ENCODE results near the gene OSGIN1.

The OSGIN1 gene

GRCh38 chr16:83967838-83968305, 14.8 kb downstream of the OSGIN1 start, which contains the start of gene NECAB2:
Gene NECAB2 (plus strand): TSS chr16:83968244. CDS start chr16:83968649, 405 bp downstream.
- no peaks in the 10 kb centered on the region for H4K20me1 ChIP-seq (ENCODE audit: insufficient read depth, low read length)
- H3K9ac ChIP-seq (ENCODE audit: low read length): no peak within 1 kb of the TSS
- no peaks in the 10 kb centered on the region for H3K79me2 ChIP-seq (ENCODE audit: low read length)
- no peak within 1 kb of the TSS for H2AFZ ChIP-seq (ENCODE audit: low read depth, low read length)
- H3K36me3 ChIP-seq (replicated peaks; ENCODE audit: low read depth, low read length): no peaks in the 10 kb centered on the region
- no peak within 1 kb of the TSS for H3K4me2 ChIP-seq (ENCODE audit: low read length)
- no peak within 1 kb of the TSS for H3K27ac ChIP-seq (ENCODE audit: low read length)
- no peak within 1 kb of the TSS for H3K4me3 ChIP-seq (ENCODE audit: low read length)
- H3K4me1 ChIP-seq (ENCODE audit: low read length): no peaks in the 10 kb centered on the region
- H3K9me3 ChIP-seq (ENCODE audit: insufficient read depth, low read length): no peaks in the 10 kb centered on the region
- H3K27me3 ChIP-seq (ENCODE audit: low read depth, low read length): no peaks in the 10 kb centered on the region
- TF ChIP-seq CTCF (IDR thresholded peaks at IDR 0.05; ENCODE audit: low read depth, low read length) (no peak), EZH2phosphoT487 (IDR thresholded peaks at IDR 0.05; ENCODE audit: low read depth) (no peak)

- Histone ChIP-seq H3K79me2 (ENCODE audit: low read length) (no peaks in the 10 kb centered on the region), H2AFZ (ENCODE audit: low read depth, low read length) (no peak overlapping the region), H3K27me3 (ENCODE audit: low read depth, low read length) (no peaks in the 10 kb centered on the region), H3K36me3 (replicated peaks; ENCODE audit: low read depth, low read length) (no peaks in the 10 kb centered on the region), H3K27ac (ENCODE audit: low read length) (no peak overlapping the region), H3K4me1 (ENCODE audit: low read length) (no peaks in the 10 kb centered on the region), H4K20me1 (ENCODE audit: insufficient read depth, low read length) (no peaks in the 10 kb centered on the region), H3K9me3 (ENCODE audit: insufficient read depth, low read length) (no peaks in the 10 kb centered on the region), H3K4me2 (ENCODE audit: low read length) (no peak overlapping the region), H3K4me3 (ENCODE audit: low read length) (no peak overlapping the region), H3K9ac (ENCODE audit: low read length) (no peak overlapping the region)
- TF ChIP-seq EZH2phosphoT487 (IDR thresholded peaks at IDR 0.05; ENCODE audit: low read depth) (no peak), CTCF (IDR thresholded peaks at IDR 0.05; ENCODE audit: low read depth, low read length) (no peak)
Observed at GRCh38 chr16:83968306-83968851, 15.3 kb downstream of the OSGIN1 start.

GRCh38 chr16:83968891-83969649, 16.0 kb downstream of the OSGIN1 start:
- H3K27me3 ChIP-seq (ENCODE audit: low read depth, low read length): no peaks in the 10 kb centered on the region
- no peaks in the 10 kb centered on the region for H3K4me1 ChIP-seq (ENCODE audit: low read length)
- no peaks in the 10 kb centered on the region for H3K36me3 ChIP-seq (replicated peaks; ENCODE audit: low read depth, low read length)
- no peaks in the 10 kb centered on the region for H4K20me1 ChIP-seq (ENCODE audit: insufficient read depth, low read length)
- H3K79me2 ChIP-seq (ENCODE audit: low read length): no peaks in the 10 kb centered on the region
- no peak overlapping the region for H3K4me2 ChIP-seq (ENCODE audit: low read length)
- no peak overlapping the region for H3K9ac ChIP-seq (ENCODE audit: low read length)
- TF ChIP-seq CTCF (IDR thresholded peaks at IDR 0.05; ENCODE audit: low read depth, low read length): no peak
- no peak for TF ChIP-seq EZH2phosphoT487 (IDR thresholded peaks at IDR 0.05; ENCODE audit: low read depth)
- no peaks in the 10 kb centered on the region for H3K9me3 ChIP-seq (ENCODE audit: insufficient read depth, low read length)
- no peak overlapping the region for H3K4me3 ChIP-seq (ENCODE audit: low read length)
- H2AFZ ChIP-seq (ENCODE audit: low read depth, low read length): no peak overlapping the region
- no peak overlapping the region for H3K27ac ChIP-seq (ENCODE audit: low read length)

- H3K4me3 ChIP-seq (ENCODE audit: low read length): no peak overlapping the region
- TF ChIP-seq EZH2phosphoT487 (IDR thresholded peaks at IDR 0.05; ENCODE audit: low read depth): no peak
- no peak for TF ChIP-seq CTCF (IDR thresholded peaks at IDR 0.05; ENCODE audit: low read depth, low read length)
- no peaks in the 10 kb centered on the region for H3K4me1 ChIP-seq (ENCODE audit: low read length)
- H4K20me1 ChIP-seq (ENCODE audit: insufficient read depth, low read length): no peaks in the 10 kb centered on the region
- no peaks in the 10 kb centered on the region for H3K27me3 ChIP-seq (ENCODE audit: low read depth, low read length)
- no peaks in the 10 kb centered on the region for H3K79me2 ChIP-seq (ENCODE audit: low read length)
- no peaks in the 10 kb centered on the region for H3K9me3 ChIP-seq (ENCODE audit: insufficient read depth, low read length)
- no peaks in the 10 kb centered on the region for H3K36me3 ChIP-seq (replicated peaks; ENCODE audit: low read depth, low read length)
- H3K9ac ChIP-seq (ENCODE audit: low read length): no peak overlapping the region
- H3K27ac ChIP-seq (ENCODE audit: low read length): no peak overlapping the region
- no peak overlapping the region for H3K4me2 ChIP-seq (ENCODE audit: low read length)
- H2AFZ ChIP-seq (ENCODE audit: low read depth, low read length): no peak overlapping the region
Observed at GRCh38 chr16:83969771-83970429, 16.9 kb downstream of the OSGIN1 start.
